Renal cortical epithelial cell (primary cell): ENCODE results near the gene MAN1A1. TPM values are rescaled to one million over a fixed set of nuclear protein-coding genes. Genes with fewer than 3 reads are reported as not detected.

Source experiments
- DNase-seq: peaks from one replicate; pipeline ENCODE4 v3.0.0-alpha.2; 2011; ENCODE audit warnings: low read depth
- total RNA-seq: library from RNA; depleted of rRNA; stranded (reverse); fragments of >200 nt; gene quantifications from 2 replicates; pipeline ENCODE4 v1.2.3, GENCODE V29; 2014

The MAN1A1 gene
- total RNA-seq, 1 donor from 2014 or later: 50.5 TPM

- peak; percentile 49 for DNase-seq
Measured at GRCh38 chr6:119273272-119274196, 76.0 kb downstream of the MAN1A1 start.

- no peak for DNase-seq
Measured at GRCh38 chr6:119270545-119270944, 79.0 kb downstream of the MAN1A1 start.

GRCh38 chr6:119269266-119270103 lies 80.1 kb downstream of the MAN1A1 start:
- no peak for DNase-seq

- DNase-seq: no peak
Measured at GRCh38 chr6:119267126-119267905, 82.2 kb downstream of the MAN1A1 start.

- no peak for DNase-seq
Measured at GRCh38 chr6:119264854-119265397, 84.6 kb downstream of the MAN1A1 start.

- DNase-seq: no peak
Measured at GRCh38 chr6:119262612-119263011, 86.9 kb downstream of the MAN1A1 start.

GRCh38 chr6:119261944-119262284 lies 87.6 kb downstream of the MAN1A1 start:
- DNase-seq: no peak

- peak; percentile 50 for DNase-seq
Measured at GRCh38 chr6:119259027-119259426, 90.5 kb downstream of the MAN1A1 start.

- no peak for DNase-seq
Measured at GRCh38 chr6:119257726-119258125, 91.8 kb downstream of the MAN1A1 start.

GRCh38 chr6:119256978-119257462 lies 92.5 kb downstream of the MAN1A1 start:
- no peak for DNase-seq

- no peak for DNase-seq
Measured at GRCh38 chr6:119256392-119256791, 93.2 kb downstream of the MAN1A1 start.

GRCh38 chr6:119255492-119255891 lies 94.1 kb downstream of the MAN1A1 start:
- no peak for DNase-seq

- DNase-seq: no peak
Measured at GRCh38 chr6:119250036-119250435, 99.5 kb downstream of the MAN1A1 start.

GRCh38 chr6:119249319-119249718 lies 100.2 kb downstream of the MAN1A1 start:
- DNase-seq: no peak

- no peak for DNase-seq
Measured at GRCh38 chr6:119247504-119247903, 102.1 kb downstream of the MAN1A1 start.

GRCh38 chr6:119243657-119244056 lies 105.9 kb downstream of the MAN1A1 start:
- no peak for DNase-seq

GRCh38 chr6:119243037-119243436 lies 106.5 kb downstream of the MAN1A1 start:
- DNase-seq: no peak

GRCh38 chr6:119241540-119242309 lies 107.8 kb downstream of the MAN1A1 start:
- no peak for DNase-seq

- peak; percentile 92 for DNase-seq
Measured at GRCh38 chr6:119241111-119241465, 108.5 kb downstream of the MAN1A1 start.

GRCh38 chr6:119240257-119241110 lies 109.1 kb downstream of the MAN1A1 start:
- DNase-seq: peak; percentile 86
